Activated B cell treated with CpG ODN at 0.5 μM for 24 hours (primary cell): ENCODE results near the gene TXNDC15. TPM values are rescaled to one million over a fixed set of nuclear protein-coding genes. Genes with fewer than 3 reads are reported as not detected.

ENCODE experiments used
- ATAC-seq: fragments of 200-7000 bp; cut with Tn5 transposase; one replicate; pipeline ENCODE4 v1.10.0; 2021; ENCODE audit warnings: low read depth, mild to moderate bottlenecking, moderate library complexity
- CTCF ChIA-PET: fragments of 350-600 bp; sonication (Branson Sonifier 250); formaldehyde crosslinking; loops from one replicate; lab custom pipeline; 2021; ENCODE audit warnings: antibody characterized with exemption; lab: Charles Lee
- POLR2A ChIA-PET: fragments of 350-600 bp; sonication (Branson Sonifier 250); formaldehyde crosslinking; loops from one replicate; lab custom pipeline; 2021; ENCODE audit warnings: antibody characterized with exemption; lab: Charles Lee
- DNase-seq: peaks from one replicate; pipeline ENCODE4 v3.0.0; 2022
- H3K27ac Mint-ChIP-seq: one replicate; pipeline ENCODE4 v1.8.0; 2020; ENCODE audit warnings: mixed read lengths
- H3K27me3 Mint-ChIP-seq: one replicate; pipeline ENCODE4 v1.8.0; 2021; ENCODE audit warnings: mixed read lengths
- H3K36me3 Mint-ChIP-seq: one replicate; pipeline ENCODE4 v1.8.0; 2021; ENCODE audit warnings: low read depth, mixed read lengths
- H3K4me1 Mint-ChIP-seq: one replicate; pipeline ENCODE4 v1.8.0; 2021; ENCODE audit warnings: mixed read lengths
- H3K4me3 Mint-ChIP-seq: one replicate; pipeline ENCODE4 v1.8.0; 2020; ENCODE audit warnings: mild to moderate bottlenecking, mixed read lengths
- H3K9me3 Mint-ChIP-seq: one replicate; pipeline ENCODE4 v1.8.0; 2020; ENCODE audit warnings: mixed read lengths
- intact Hi-C: fragments of 100-400 bp; cut with micrococcal nuclease; formaldehyde crosslinking; loops from one replicate; pipeline ENCODE4 v1.15.1; 2024
- total RNA-seq: library from RNA; stranded (reverse); gene quantifications from 2 replicates; pipeline ENCODE4 v1.2.3, GENCODE V29; 2022
- TF ChIP-seq, protein P1 (sequence below): fragments of 200-600 bp; IDR thresholded peaks from one replicate; pipeline ENCODE4 v1.8.0; 2022; ENCODE audit warnings: antibody characterized with exemption, mild to moderate bottlenecking

Gene TXNDC15
- total RNA-seq, 1 donor from 2014 or later, result 26.6 TPM

DNA sequence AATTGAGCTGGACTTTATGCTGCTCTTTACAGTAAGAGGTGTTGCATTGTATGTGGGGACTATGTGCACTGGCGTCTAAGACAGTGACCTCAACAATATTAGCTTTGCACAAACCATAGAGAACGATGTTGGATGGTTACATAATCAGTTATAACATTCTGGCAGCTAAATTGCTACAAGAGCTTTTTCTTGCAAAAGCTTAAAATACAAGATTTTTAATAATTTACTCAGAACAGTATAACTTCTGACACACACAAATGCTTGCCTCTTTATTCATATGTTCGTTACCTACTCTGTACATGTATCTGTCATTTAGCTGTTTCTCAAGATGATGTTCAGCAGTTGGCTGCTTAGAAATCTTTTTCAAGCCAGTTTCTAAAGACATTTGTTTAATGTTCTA lies 16.8 kb upstream of the TXNDC15 start:
- H3K27me3 Mint-ChIP-seq, result no peaks in the 10 kb centered on the region
- intact Hi-C loops, result no loop called here

DNA sequence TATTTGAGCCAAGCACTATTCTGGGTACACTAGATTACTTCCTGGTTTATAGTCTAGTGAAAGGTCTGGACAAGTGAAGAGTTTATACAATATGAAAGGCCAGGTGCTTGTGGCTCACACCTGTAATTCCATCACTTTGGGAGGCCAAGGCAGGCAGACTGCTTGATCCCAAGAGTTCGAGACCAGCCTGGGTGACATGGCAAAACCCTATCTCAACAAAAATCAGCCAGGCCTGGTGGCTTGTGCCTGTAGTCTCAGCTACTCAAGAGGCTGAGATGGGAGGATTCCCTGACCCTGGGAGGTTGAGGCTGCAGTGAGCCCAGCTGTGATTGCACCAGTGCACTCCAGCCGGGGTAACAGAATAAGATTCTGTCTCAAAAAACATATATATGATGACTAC lies 9.5 kb upstream of the TXNDC15 start:
- peaks cover 4% of the 10 kb centered on the region for H3K36me3 Mint-ChIP-seq
- ChIA-PET CTCF (no interaction called here), POLR2A (interaction anchor here (0.8 to 1.4 kb wide), 2 partner anchors 9 to 106 kb away, joined by 3 to 4 read pairs; partner anchors contain the start of genes DDX46 and TXNDC15)
- no peak overlapping the region for H3K27ac Mint-ChIP-seq
- ATAC-seq (no peak), DNase-seq (no peak)
- no peaks in the 10 kb centered on the region for H3K4me1 Mint-ChIP-seq
- H3K9me3 Mint-ChIP-seq, result no peaks in the 10 kb centered on the region
- TF ChIP-seq, protein P1, sequence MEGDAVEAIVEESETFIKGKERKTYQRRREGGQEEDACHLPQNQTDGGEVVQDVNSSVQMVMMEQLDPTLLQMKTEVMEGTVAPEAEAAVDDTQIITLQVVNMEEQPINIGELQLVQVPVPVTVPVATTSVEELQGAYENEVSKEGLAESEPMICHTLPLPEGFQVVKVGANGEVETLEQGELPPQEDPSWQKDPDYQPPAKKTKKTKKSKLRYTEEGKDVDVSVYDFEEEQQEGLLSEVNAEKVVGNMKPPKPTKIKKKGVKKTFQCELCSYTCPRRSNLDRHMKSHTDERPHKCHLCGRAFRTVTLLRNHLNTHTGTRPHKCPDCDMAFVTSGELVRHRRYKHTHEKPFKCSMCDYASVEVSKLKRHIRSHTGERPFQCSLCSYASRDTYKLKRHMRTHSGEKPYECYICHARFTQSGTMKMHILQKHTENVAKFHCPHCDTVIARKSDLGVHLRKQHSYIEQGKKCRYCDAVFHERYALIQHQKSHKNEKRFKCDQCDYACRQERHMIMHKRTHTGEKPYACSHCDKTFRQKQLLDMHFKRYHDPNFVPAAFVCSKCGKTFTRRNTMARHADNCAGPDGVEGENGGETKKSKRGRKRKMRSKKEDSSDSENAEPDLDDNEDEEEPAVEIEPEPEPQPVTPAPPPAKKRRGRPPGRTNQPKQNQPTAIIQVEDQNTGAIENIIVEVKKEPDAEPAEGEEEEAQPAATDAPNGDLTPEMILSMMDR, result no peak
- intact Hi-C loops, result no loop called here
- no peaks in the 10 kb centered on the region for H3K27me3 Mint-ChIP-seq
- no peak overlapping the region for H3K4me3 Mint-ChIP-seq

More for the DNA sequence above, 16.8 kb upstream of the TXNDC15 start:
- no peak for DNase-seq
- Mint-ChIP-seq H3K4me1 (peaks cover 5% of the 10 kb centered on the region), H3K4me3 (no peak overlapping the region), H3K9me3 (no peaks in the 10 kb centered on the region), H3K27ac (no peak overlapping the region), H3K36me3 (peaks cover 45% of the 10 kb centered on the region)
- TF ChIP-seq, protein P1, result no peak
- no peak for ATAC-seq
- ChIA-PET POLR2A (interaction anchor here (1.2 kb wide), 1 partner anchor 12 kb away, joined by 5 read pairs; the partner anchor contains the start of gene C5orf24), CTCF (no interaction called here)

DNA sequence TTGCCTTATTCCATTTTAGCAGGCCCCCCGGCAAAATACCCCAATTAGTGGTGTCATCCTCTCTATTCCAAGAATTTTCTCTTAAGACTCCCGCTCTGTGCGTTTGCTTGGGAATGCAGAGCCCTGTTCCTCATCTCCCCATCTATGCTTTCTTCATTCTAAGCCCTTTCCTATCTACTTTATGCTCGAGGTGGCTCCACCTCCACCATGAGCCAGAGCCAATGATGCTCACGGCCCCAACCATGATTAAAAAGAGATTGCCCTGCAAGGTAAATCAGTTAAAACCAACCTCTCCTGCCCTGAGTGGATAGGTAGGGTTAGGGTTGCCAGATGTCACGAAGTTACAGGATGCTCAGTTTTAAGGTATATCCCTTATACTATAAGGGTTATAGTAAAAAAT lies 677 bp upstream of the TXNDC15 start:
- Mint-ChIP-seq H3K27ac (peak overlapping the region; percentile 94), H3K36me3 (peaks cover 13% of the 10 kb centered on the region), H3K4me1 (peaks cover 32% of the 10 kb centered on the region), H3K4me3 (peak overlapping the region; percentile 95), H3K9me3 (no peaks in the 10 kb centered on the region), H3K27me3 (no peaks in the 10 kb centered on the region)
- TF ChIP-seq, protein P1, result no peak
- ChIA-PET CTCF (interaction anchor here (0.9 to 2.0 kb wide), 2 partner anchors 12 to 31 kb away, joined by 4 to 12 read pairs; partner anchors contain the start of gene PCBD2), POLR2A (interaction anchor here (0.8 to 3.3 kb wide), 11 partner anchors 8 to 774 kb away, joined by 3 to 66 read pairs (median 8); partner anchors contain the start of genes C5orf24, CAMLG and PCBD2)
- intact Hi-C loops, result no loop called here
- ATAC-seq, result no peak
- no peak for DNase-seq

DNA sequence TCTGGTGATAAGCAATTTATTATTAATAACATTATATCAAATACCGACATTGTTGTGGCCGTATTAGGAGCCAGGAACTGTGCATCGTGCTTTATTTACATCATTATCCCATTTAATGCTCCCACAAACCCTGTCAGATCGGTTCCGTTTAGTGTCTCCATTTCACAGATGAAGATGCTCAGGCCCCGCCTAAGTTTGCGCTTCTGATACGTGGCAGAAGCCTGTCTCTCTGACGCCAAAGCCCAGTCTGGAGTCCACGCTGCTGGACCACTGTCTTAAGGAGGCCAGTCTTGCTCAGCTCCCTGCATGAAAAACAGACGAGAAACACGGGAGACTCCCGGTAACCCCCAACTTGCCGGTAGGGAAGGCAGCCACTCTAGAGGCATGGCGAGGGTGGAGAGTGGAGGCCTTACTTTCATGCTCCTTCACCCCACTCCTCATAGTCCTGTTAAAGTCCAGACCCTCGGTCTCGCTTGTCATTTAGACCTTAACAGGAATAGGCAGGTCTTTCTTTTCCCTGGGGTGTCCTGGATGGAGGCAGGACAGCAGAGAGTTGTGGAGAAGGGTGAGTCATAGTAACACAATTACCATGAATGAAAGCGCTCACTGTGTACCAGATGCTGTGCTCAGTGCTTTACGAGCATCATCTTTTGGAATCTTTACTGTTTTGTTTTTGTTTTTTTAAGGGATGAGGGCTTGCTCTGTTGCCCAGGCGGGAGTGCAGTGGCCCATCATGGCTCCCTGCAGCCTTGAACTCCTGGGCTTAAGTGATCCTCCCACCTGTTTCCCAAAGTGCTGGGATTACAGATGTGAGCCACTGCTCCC lies 872 bp downstream of the TXNDC15 start:
- Mint-ChIP-seq H3K27ac (peak overlapping the region; percentile 94), H3K27me3 (no peaks in the 10 kb centered on the region), H3K36me3 (peaks cover 21% of the 10 kb centered on the region), H3K4me1 (peaks cover 39% of the 10 kb centered on the region), H3K9me3 (no peaks in the 10 kb centered on the region), H3K4me3 (peak overlapping the region; percentile 95)
- intact Hi-C loops, result loop anchor here (1.0 kb wide), 5 partner anchors 29 to 649 kb away; partner anchors contain the start of genes C5orf24, CAMLG, DDX46 and PPP2CA
- POLR2A ChIA-PET, result interaction anchor here (1.5 to 3.3 kb wide), 6 partner anchors 26 to 775 kb away, joined by 4 to 66 read pairs (median 18); partner anchors contain the start of genes C5orf24, CAMLG and PCBD2
- TF ChIP-seq, protein P1, result no peak
- DNase-seq (peak; percentile 21), ATAC-seq (peak; percentile 23)
- CTCF ChIA-PET, result no interaction called here

DNA sequence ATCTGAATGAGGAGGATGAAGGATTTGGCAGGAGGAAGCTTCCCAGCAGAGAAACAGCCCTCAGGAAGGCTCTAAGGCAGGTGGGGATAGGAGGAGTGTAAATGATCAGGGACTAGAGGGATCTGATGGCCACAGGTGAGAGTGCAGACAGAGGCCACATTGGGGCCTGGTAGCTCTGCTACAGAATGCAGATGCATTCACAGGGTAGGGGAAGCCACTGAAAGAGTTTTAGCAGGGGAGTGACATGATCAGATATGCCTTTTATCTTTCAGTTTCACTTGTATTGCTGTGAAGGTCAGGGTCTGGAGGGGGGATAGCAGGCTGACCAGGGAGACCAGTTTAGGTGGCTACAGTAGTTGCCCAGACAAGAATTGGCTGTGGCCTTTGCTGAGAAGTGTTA lies 3.0 kb downstream of the TXNDC15 start:
- H3K36me3 Mint-ChIP-seq, result peaks cover 26% of the 10 kb centered on the region
- peaks cover 43% of the 10 kb centered on the region for H3K4me1 Mint-ChIP-seq
- H3K4me3 Mint-ChIP-seq, result peak overlapping the region; percentile 13
- intact Hi-C loops, result no loop called here
- no peaks in the 10 kb centered on the region for H3K9me3 Mint-ChIP-seq
- CTCF ChIA-PET, result interaction anchor here (0.9 to 1.2 kb wide), 2 partner anchors 27 to 290 kb away, joined by 3 read pairs; partner anchors contain the start of gene PCBD2
- ATAC-seq (no peak), DNase-seq (no peak)
- no peaks in the 10 kb centered on the region for H3K27me3 Mint-ChIP-seq
- peak overlapping the region; percentile 58 for H3K27ac Mint-ChIP-seq
- TF ChIP-seq, protein P1, result no peak
- POLR2A ChIA-PET, result interaction anchor here (1.5 kb wide), 1 partner anchor 25 kb away, joined by 4 read pairs; no protein-coding TSS in a partner anchor
